GM18517 (cell line): ENCODE data around the gene CTNNB1.

Experiments
- ATAC-seq: cut with Tn5 transposase; IDR thresholded peaks from one replicate; pipeline ENCODE4 v1.9.1; 2021; ENCODE audit warnings: mild to moderate bottlenecking, moderate library complexity; ENCODE audit not compliant: unreplicated experiment

Gene CTNNB1

DNA sequence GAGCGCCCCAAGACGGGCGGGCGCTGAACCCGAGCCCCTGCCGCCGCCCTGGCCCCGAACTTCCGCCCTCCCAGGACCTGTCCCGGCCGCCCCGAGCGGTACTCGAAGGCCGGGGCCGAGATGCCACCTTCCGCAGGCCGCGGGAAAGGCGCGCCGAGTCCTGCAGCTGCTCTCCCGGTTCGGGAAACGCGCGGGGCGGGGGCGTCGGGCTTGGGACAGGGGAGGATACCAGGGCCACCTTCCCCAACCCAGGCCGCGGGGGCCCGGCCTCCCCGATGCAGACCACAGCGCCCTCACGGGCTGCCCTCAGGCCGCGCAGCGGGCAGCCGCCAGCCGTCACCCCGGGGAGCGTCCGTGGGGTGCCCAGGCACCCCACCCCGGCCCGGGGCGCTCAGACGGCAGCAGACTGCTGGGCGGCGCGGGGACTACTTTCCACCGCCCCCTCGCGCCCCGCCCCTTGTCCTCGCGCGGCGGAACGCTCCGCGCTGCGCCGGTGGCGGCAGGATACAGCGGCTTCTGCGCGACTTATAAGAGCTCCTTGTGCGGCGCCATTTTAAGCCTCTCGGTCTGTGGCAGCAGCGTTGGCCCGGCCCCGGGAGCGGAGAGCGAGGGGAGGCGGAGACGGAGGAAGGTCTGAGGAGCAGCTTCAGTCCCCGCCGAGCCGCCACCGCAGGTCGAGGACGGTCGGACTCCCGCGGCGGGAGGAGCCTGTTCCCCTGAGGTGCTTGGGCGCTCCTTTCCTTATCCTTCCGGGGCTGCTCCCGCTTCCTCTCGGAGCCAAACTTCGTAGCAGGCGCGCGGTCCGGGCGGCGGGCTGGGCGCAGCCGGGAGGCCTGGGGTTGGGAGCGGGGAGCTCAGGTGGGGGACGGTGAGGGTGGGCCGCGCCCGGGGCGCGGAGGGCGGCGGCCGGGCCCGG, at the start of gene CTNNB1:
Gene CTNNB1 (plus strand): TSS at position 556 of the 916 bp plus-strand sequence. CDS start 24,564 bp downstream, outside the sequence.
- peak; percentile 68 for ATAC-seq

DNA sequence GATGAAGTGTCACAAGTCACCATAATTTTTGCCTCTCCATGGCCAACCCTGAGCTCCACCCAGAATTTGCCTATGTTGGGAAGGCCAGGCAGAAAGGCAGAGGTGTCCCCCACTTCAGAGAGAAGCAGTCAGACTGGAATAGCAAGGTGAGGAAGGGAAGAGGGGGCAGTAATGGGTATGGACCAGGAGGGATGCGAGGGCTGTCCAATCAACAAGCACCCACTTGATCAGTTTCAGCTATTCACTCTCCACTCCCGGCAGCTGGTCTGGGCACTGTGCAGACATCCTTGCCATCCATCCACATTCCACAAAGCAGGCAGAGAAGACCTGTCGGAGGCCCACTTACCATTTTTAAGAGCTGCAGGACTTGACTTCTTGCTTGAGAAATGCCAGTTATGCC, 43.5 kb upstream of the CTNNB1 start:
- no peak for ATAC-seq

DNA sequence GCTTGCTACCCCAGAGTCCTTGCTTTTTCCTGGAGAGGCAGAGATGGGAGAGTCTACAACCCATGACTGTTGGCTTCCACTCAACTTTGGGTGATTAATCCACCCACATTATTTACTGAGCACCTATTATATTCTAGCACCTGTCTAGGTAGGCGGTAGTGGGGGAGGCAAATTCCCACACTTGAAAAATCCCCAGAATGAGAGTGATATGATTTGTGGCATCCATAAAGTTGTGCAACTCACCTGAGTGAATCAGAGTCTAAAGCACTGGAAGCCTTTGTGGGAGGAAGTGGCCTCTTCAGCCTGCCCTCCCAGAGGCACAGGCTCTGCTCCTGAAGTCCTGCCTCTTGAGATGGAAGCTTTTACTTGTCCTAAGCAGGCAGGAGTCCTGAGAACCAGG, 40.4 kb upstream of the CTNNB1 start:
- no peak for ATAC-seq

DNA sequence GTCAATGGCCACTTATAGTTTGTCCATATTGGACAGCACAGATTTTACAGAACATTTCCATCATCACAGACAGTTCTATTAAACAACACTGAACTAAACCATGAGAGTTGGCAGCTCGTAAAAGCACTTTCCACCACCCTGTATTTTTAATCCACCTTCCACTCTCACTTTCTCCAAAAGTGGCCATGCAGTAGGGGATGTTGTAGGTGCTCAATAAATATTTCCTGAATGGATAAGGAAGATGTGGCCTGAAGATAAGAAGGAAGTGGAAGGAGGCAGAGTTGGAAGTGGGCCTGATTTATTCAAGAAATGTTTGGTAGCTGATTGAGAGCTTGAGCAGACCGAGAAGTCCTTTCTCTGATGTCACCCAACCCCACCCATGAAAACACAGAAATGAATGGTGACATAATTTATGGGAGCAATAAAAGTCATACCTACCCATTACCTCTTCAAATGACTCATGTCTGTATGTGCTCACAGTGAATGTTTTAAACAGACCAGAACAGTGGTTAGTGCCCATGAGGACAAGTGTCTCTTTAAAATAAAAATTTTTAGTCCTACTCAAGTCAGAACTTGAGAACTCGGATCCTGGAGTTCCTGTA, 39.6 kb upstream of the CTNNB1 start:
- no peak for ATAC-seq

DNA sequence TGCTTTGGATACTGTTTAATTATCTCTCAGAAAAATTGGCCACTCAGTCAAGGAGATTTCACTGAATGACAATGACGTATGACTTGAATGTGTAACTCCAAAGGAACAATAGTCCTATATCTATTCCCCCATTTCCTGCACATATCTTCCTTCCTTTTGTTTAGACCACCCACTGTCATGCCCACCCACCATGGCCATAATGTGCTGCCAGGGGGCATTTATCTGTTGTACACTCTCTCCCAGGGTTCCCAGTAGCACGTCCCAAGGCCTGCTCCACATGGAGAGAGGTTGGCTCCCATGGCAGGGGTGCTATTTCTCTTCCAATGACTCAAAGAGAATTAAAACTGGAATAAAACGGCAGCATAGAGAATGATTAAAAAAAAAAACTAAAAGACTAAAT, 36.8 kb upstream of the CTNNB1 start:
- ATAC-seq: no peak

DNA sequence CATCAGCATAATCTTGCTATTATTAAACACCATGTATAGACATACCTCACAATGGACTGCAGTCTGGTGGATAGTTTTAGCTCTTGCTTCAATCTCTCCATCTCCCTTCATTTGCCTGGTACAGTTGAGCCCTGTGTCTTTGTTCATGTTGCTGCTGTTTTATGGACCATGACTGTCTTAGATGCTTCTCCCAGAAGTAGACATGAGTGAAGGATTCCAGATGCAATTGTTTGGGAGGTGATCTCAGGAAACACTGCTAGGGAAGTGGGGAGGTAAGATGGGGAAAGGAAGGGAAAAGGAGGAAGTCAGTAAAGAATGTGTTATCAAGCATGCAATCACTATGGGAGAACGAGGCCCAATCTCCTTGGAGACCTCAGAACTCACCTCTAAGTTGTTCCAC, 36.3 kb upstream of the CTNNB1 start:
- ATAC-seq: no peak

DNA sequence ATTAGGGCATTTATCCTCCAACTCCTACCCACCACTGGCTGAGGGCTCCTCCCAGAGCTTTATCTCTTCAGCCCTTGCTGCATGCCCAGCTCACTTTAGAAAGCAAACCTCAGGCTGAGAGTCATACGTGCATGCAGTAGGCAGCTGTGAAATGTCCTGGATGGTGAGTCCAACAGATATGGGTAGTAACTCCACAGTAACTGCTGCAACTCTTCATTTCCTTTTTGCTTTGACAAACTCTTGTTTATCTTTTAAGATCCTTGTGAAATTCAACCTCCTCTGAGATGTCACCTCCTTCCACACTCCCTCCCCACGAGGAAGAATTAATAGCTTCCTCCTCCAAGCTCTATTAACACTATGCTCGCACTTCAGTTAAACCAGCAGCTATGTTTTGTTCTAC, 35.9 kb upstream of the CTNNB1 start:
- ATAC-seq: no peak

DNA sequence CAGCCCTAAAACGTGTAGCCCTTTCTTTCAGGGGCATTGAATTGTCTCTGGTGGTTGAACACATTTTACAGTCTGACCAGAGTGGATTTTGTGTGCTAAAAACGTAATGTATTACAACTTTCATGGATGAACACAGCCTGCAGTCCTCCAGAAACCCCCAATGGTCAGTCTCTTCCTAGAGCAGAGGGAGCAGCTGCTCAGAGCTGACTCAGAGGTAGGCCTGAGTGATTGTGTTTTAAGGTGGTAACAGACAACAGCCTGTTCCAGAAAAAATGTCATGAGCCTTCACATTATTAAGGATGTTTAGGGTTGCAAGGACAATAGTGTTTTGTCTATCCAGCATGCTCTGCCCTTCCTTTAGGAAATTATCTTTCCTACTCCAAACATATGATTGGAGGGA, 34.5 kb upstream of the CTNNB1 start:
- ATAC-seq: no peak

DNA sequence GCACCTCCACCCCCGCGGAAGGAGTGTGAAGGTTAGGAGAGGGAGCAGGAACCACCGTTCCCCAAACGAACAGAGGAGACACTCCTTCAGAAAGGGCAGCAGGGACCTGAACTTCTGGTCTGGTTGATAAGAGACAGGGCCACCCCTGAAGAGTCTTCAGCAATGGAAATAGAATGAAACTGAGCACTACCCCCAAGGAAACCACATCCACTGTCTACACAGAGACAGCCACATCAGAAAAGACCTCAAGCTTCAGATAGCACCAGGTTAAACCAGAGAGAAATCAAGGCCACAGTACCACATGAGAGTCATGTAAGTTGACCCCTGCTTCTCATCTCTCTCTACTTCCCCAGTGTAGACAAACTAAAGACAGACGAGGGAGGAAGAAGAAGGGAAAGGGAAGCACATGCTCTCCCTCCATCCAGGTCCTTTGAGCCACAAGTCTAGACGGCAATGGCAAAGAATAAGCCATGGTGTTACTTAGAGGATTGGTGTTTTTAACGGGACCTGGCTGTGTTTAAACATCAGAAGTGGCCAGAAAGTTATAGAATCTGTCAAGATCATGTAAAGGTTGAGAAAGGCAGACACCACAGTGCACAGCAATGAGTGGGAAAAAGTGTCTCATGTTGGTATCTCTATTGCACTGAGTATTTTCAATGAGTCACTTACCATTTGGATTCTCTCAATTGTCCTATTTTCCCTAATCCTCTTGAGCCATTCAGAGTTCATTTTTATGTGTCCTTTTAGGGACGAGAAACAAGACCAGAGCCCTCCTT, 31.4 kb upstream of the CTNNB1 start:
- ATAC-seq: no peak

DNA sequence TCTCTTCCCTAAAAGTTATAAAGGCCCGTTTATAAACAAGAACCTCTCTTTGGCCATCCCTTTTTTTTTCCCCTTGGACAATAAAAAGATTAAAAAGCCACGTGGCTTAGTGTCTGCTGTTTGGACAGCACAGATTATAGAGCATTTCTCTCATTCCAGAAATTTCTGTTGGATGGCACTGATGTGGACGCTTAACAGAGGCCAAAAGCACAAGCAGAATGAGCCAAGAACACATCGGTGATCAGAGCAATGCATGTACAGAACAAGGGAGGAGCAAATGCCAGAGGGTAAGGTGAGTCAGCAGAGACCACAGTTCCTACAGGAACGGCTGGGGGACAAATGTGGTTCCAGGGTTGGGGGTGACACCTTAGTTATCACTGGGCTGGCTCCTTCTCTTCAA, 30.3 kb upstream of the CTNNB1 start:
- ATAC-seq: no peak

DNA sequence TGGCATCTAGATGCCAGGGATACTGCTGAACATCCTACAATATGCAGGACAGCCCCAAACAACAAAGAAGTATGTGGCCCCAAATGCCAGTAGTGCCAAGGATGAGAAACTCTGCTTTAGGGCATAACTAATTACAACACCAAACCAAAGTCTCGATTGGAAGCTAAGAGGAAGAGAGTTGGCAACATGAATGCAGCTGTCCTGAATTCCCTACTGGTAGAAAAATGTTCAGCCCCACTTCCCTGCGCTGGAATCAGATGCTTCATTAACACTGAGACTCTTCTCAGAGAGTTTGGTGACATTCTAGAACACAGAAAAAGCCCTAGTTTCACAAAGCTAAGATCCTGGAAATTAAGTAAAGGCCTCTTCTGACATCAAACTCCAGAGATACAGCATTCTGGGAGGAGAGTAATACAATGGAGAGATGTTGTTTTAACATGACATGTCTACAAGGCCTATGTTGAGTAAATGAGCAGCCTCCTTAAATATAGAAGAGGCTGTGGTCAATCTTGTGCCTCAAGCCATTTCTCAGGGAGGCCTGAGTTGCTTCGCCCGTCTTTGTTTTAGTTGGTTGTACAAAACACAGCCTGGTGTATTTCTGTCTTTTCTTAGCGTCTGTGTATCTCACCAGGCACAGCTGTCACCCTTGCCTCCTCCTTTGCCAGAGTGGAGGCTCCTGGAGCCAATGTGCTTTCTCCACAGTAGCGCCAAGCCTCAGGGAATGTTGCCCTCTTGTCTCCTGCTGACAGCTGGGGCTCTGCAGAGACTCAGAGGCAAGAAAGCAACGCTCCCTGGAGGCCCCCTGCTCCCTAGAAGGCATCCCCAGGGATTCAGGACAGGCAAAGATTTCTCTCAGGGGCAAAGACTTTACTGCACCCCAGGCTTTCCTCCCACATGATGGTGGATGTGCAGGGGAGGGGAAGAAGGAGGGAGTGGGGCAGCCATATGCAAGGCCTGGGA, 25.1 kb upstream of the CTNNB1 start:
- ATAC-seq: no peak

DNA sequence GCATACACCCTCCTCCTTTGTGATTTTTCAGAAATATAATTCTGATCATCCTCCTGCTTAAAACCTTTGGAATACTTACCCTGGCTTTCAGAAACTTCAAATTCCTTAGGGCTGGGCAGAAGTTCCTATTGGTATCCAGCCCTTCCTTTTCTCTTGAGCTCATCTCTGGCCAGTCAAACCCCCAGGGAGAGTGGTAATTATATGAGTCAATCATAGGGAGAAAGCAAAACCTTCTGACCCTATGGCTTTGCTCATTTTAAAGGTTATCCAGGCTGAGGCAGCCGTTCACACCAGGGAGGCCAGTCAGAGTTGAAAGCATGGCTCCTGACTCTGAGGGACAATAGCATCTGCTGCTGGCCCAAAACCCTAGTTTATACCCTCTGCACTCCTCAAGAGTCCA, 23.9 kb upstream of the CTNNB1 start:
- no peak for ATAC-seq

DNA sequence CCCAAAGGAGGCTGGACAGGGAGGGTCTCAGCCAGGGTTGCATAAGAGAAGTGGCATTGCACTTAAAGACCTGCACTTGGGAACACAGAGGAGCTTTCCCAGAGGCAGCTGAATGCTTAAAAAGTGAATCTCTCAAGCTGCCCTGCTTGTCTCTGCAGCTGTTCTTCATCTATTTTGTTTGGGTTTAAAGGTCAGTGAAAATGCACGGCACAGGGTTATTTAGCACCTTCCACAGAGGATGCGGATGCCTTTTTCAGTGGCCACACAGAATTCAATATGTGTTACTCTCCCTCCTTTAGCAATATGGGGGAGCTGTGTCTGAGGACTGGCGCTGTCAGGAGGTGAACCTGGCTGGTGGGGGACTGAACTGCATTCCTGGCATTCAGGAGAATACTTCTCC, 22.7 kb upstream of the CTNNB1 start:
- ATAC-seq: no peak

DNA sequence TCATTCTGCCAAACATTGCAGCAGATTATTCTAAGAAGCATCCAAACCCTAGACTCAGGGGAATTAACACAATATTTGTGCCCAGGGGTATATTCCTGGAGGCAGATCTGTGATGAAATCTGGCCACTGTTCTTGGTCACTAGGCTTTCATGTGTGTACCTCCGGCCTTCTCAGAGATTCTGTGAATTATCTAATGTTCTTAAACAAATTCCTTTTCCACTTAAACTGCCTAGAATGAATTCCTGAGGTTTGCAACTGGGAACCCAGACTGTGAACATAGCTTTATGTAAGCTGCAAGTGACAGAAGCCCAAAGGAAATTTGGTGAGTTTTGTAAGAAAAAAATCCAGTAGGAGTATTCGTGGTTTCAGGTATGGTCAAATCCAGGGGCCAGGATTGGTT, 20.7 kb upstream of the CTNNB1 start:
- ATAC-seq: no peak

DNA sequence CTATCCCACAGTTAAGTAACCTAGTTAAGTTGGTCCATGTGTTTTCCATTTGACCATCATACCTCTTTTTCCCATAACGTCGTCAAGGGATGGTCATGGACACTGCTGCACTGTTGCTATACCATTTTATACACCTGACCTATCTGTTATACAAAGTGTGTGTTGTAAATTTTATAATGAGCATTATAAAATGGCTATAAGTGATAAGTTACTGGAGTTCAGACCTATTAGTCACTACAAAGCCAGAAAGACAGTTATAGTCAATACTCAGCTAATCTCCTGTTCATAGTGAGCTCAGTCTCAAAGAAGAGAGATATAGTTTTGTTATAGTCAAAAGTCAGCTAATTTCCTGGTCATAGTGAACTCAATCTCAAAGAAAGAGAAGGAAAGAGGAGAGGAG, 18.9 kb upstream of the CTNNB1 start:
- ATAC-seq: no peak

DNA sequence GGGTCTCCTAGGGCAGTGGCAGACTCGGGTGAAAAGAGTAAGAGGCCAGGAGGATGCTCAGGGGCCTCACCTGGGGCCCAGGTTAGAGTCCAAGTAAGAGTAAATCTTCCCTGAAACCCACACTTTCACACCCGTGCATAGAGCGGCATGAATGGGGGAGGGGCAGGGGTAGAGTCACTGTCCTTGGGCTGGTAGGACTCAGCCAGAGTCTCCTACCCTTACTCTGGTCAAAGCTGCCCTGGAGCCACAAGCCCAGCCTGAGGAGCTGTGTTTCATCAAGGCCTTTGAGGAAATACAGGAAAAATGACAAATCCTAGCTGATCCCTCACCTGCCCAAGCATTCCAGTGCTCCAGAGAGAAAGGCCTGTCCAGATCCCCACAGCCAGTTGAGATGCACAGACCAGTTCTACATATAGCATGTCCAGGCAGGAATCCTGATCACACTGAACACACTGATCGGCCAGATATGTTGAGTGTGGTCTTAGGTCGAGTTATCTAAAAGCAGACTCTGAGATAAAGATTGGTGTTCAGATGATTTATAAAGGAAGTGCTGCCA, 16.7 kb upstream of the CTNNB1 start:
- no peak for ATAC-seq

DNA sequence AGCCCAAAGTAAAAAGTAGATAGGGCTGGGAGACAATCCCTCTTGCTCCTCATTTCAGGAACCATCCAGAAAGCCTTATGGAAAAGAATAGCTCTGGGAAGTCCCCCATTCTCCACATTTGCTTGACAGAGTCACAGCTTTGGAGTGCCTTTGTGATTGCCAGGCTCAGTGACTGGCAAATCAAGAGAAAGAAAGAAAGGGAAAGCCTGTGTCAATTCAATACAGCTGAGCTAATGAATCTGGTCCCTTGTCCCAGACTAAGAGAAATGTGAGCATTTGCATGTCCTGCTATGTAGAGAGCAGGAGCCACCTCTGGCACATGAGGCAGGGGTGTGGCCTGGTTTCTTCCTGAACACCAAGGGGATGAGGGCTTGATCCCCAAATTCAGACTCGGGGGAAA, 14.9 kb upstream of the CTNNB1 start:
- no peak for ATAC-seq

DNA sequence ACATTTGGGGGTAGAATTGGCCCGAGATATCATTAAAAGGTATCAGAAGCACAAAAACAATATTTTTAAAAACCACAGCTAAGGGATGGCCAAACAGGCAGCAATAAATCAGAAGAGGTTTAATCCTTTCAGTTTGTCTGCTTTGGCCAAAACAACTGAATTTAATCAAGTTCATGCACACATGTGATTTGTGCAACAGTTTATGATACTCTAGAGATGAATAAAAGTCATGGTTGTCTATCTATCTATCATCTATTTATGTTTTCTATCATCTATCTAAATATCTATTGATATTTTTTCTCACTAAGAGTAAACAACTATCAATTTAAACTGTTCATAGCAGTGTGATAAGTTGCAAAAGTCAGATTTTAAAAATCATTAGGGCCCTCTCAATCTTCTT, 13.0 kb upstream of the CTNNB1 start:
- ATAC-seq: no peak

DNA sequence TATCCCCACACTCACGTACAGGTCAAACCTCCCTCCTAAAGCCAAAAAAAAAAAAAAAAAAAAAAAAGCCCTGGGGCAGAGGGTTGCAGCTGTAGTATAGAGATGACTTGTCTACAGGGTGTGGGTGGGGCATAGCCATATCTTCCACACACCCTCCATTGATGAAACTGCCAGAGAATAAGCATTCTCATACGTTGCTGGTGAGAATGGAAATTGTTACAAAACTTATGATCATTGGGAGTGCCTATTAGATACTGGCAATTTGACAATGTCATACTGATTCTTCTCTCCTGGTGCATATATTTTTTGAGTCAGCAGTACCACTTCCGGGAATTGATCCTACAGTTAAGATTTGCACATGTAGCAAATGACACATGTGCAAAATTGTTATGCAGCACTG, 11.0 kb upstream of the CTNNB1 start:
- ATAC-seq: no peak
